ENCODE measurements around the gene SEMA7A. TPM values are rescaled to one million over a fixed set of nuclear protein-coding genes. Genes with fewer than 3 reads are reported as not detected.

SEMA7A gene
- total and polyA plus RNA-seq, 2 of the 4 experiments (the other 2 are of a cell fraction), result 30.5 to 87.3 TPM

- CTCF ChIA-PET, result no interaction called here
Measured at GRCh38 chr15:74368121-74368520, 65.6 kb downstream of the SEMA7A start.

More at GRCh38 chr15:74368121-74368520, 65.6 kb downstream of the SEMA7A start:
- Histone ChIP-seq H3K4me3 (ENCODE audit: insufficient read depth, low read depth, low read length) (no peak overlapping the region), H2AK9ac (replicated peaks; ENCODE audit: low read depth, low read length, poor library complexity) (no peak overlapping the region), H4K20me1 (ENCODE audit: insufficient read depth, low read length) (no peaks in the 10 kb centered on the region), H3K9me3 (ENCODE audit: control insufficient read depth, insufficient read depth, low read length) (no peaks in the 10 kb centered on the region), H3K18ac (ENCODE audit: low read depth, low read length) (no peak overlapping the region), H3K79me1 (ENCODE audit: low read depth in 1 of 2, low read length in 2 of 2) (no peaks in the 10 kb centered on the region), H3K4me1 (ENCODE audit: control insufficient read depth, insufficient read depth, low read length) (peaks cover 2% of the 10 kb centered on the region; the same call in 1 of the 2 replicates), H2BK120ac (ENCODE audit: low read depth, low read length) (no peak overlapping the region), H2AFZ (replicated peaks; ENCODE audit: low read length, poor library complexity) (no peak overlapping the region), H3K27me3 (ENCODE audit: control insufficient read depth, insufficient read depth, low read length) (peaks cover 53% of the 10 kb centered on the region), H3K9me1 (ENCODE audit: insufficient read depth, low read length) (no peaks in the 10 kb centered on the region), H4K91ac (ENCODE audit: insufficient read depth, low read depth, low read length) (no peak overlapping the region), H3K14ac (replicated peaks; ENCODE audit: low read depth, low read length) (no peak overlapping the region), H3K23ac (ENCODE audit: low read depth, low read length) (no peak overlapping the region), H3K56ac (ENCODE audit: extremely low read depth, insufficient read depth, low read length) (no peak overlapping the region), H3K36me3 (ENCODE audit: control insufficient read depth, insufficient read depth, low read length) (no peaks in the 10 kb centered on the region), H2BK15ac (ENCODE audit: low read depth, low read length) (no peak overlapping the region), H3K27ac (ENCODE audit: insufficient read depth, low read length) (no peak overlapping the region), H2BK20ac (ENCODE audit: low read depth, low read length) (no peak overlapping the region), H4K5ac (ENCODE audit: low read depth, low read length) (no peak overlapping the region), H3K4me2 (ENCODE audit: low read depth, low read length) (no peak overlapping the region), H3K4ac (ENCODE audit: low read depth, low read length) (no peak overlapping the region), H2AK5ac (ENCODE audit: low read depth, low read length) (no peak overlapping the region), H3K9ac (ENCODE audit: low read depth, low read length) (no peak overlapping the region), H4K8ac (ENCODE audit: low read depth in 2 of 2, low read length in 2 of 2) (no peak overlapping the region), H2BK5ac (ENCODE audit: low read depth, low read length, poor library complexity, severe bottlenecking) (no peak overlapping the region)
- in situ Hi-C loops (cut with MboI; ENCODE audit: low sequenced_read_pairs), result no loop called here
- ATAC-seq (ENCODE audit: low read depth), result no peak
- no peak for TF ChIP-seq RCOR1 (IDR thresholded peaks at IDR 0.05; ENCODE audit: insufficient replicate concordance, low read length)
- no peak for TF ChIP-seq MAFK (IDR thresholded peaks at IDR 0.05; ENCODE audit: low read depth, low read length)
- no peak for TF ChIP-seq SMC3 (IDR thresholded peaks at IDR 0.05; ENCODE audit: low read depth, low read length)
- TF ChIP-seq NFE2L2 (IDR thresholded peaks at IDR 0.05; ENCODE audit: low read depth, low read length), result no peak
- no peak for TF ChIP-seq FOS (IDR thresholded peaks at IDR 0.05; ENCODE audit: low read depth, low read length)
- TF ChIP-seq USF2 (IDR thresholded peaks at IDR 0.05; ENCODE audit: low read depth, low read length), result no peak
- TF ChIP-seq CTCF (conservative IDR thresholded peaks at IDR 0.05; ENCODE audit: low read depth, low read length), result no peak
- no peak for TF ChIP-seq RFX5 (IDR thresholded peaks at IDR 0.05; ENCODE audit: low read depth, low read length)
- TF ChIP-seq CHD1 (IDR thresholded peaks at IDR 0.05; ENCODE audit: low read depth, low read length), result no peak
- TF ChIP-seq RAD21 (IDR thresholded peaks at IDR 0.05; ENCODE audit: low read length), result no peak
- no peak for TF ChIP-seq ELK1 (IDR thresholded peaks at IDR 0.05; ENCODE audit: borderline replicate concordance, low read depth, low read length)
- no peak for TF ChIP-seq MAZ (IDR thresholded peaks at IDR 0.05; ENCODE audit: borderline replicate concordance, low read depth, low read length)
- no peak for TF ChIP-seq POLR2A (IDR thresholded peaks at IDR 0.05; ENCODE audit: low read depth, low read length)
- no peak for TF ChIP-seq BHLHE40 (IDR thresholded peaks at IDR 0.05; ENCODE audit: low read depth, low read length)
- no peak for TF ChIP-seq MXI1 (IDR thresholded peaks at IDR 0.05; ENCODE audit: borderline replicate concordance, low read depth, low read length)
- no TSS peak for BruUV-seq (replicated peaks)
- intact Hi-C loops (cut with micrococcal nuclease), result no loop called here
- 90% methylated on average over 2 of the region's 3 CpGs; no CpG with 5 or more reads in 1 of the 2 experiments for WGBS, 2 experiments (ENCODE audit: extremely low coverage in 2 of 2, insufficient read length in 1 of 2)
- dilution Hi-C loops (cut with HindIII; ENCODE audit: low sequenced_read_pairs, unreplicated experiment), result no loop called here
- no peak for DNase-seq
- POLR2A ChIA-PET (ENCODE audit: unreplicated experiment), result no interaction called here
